HCT116 (cell line): ENCODE measurements around the gene PPY. TPM values are rescaled to one million over a fixed set of nuclear protein-coding genes. Genes with fewer than 3 reads are reported as not detected.

Source experiments
- ATAC-seq: fragments of 200-7000 bp; cut with Tn5 transposase; 2 replicates; pipeline ENCODE4 v1.9.1; 2020; ENCODE audit warnings: mild to moderate bottlenecking, moderate library complexity
- BruUV-seq: library from RNA; stranded (reverse); fragments of 400-500 nt; replicated peaks from 2 replicates; lab custom pipeline; 2021; lab: Mats Ljungman, UMichigan
- CTCF ChIA-PET: fragments of 300-600 bp; sonication (Branson Sonifier 250); formaldehyde crosslinking; loops from one replicate; lab custom pipeline; 2021; ENCODE audit warnings: antibody characterized with exemption; lab: Charles Lee
- POLR2A ChIA-PET: fragments of 300-600, 350-600 bp; sonication (Branson Sonifier 250); formaldehyde crosslinking; loops from one replicate; lab custom pipeline; 2021; ENCODE audit warnings: antibody characterized with exemption; lab: Charles Lee
- RAD21 ChIA-PET, 2 experiments: fragments of 300-600 bp; sonication (Branson Sonifier 250); formaldehyde crosslinking; loops; one replicate each; lab custom pipeline; 2023; ENCODE audit warnings: low total read pairs in 2 of 2; ENCODE audit not compliant: uncharacterized antibody in 2 of 2, unreplicated experiment in 2 of 2, low non-redundant PET in 1 of 2; lab: Charles Lee
- DNase-seq: peaks from one replicate; pipeline ENCODE4 v3.0.0-alpha.2; 2010; ENCODE audit warnings: low read depth, low spot score
- H2AFZ ChIP-seq: fragments of 200-600 bp; shearing (Covaris generic), sonication (generic); 2 replicates; pipeline ENCODE4 v1.6.1; 2017; ENCODE audit warnings: low read depth, mixed run types, mixed read lengths, antibody characterized with exemption, low read length; ENCODE audit not compliant: poor library complexity, severe bottlenecking
- H3K27ac ChIP-seq: 2 replicates; pipeline ENCODE4 v1.5.1; 2012; ENCODE audit warnings: low read depth, low read length
- H3K27me3 ChIP-seq: fragments of 200-600 bp; sonication (generic); 2 replicates; pipeline ENCODE4 v1.6.1; 2016; ENCODE audit warnings: mixed run types, low read length, mixed read lengths; ENCODE audit not compliant: insufficient read depth
- H3K36me3 ChIP-seq, 2 experiments: fragments of 200-500 bp in 1 of 2; fragments of 200-600 bp in 1 of 2; sonication (Bioruptor generic) in 1 of 2; sonication (generic) in 1 of 2; 2 replicates each; pipeline versions ENCODE4 v1.5.1 to v1.6.1; 2014 to 2016; ENCODE audit warnings: low read length in 2 of 2, inconsistent platforms in 1 of 2, mixed read lengths in 1 of 2, mixed run types in 1 of 2; ENCODE audit not compliant: insufficient read depth in 2 of 2, control insufficient read depth in 1 of 2
- H3K4me1 ChIP-seq, 2 experiments: fragments of 200-600 bp in 1 of 2; sonication (generic) in 1 of 2; 2 replicates each; pipeline versions ENCODE4 v1.5.1 to v1.6.1; 2012 to 2017; ENCODE audit warnings: low read length in 2 of 2, inconsistent platforms in 1 of 2, mild to moderate bottlenecking in 1 of 2, mixed read lengths in 1 of 2, mixed run types in 1 of 2, moderate library complexity in 1 of 2; ENCODE audit not compliant: insufficient read depth in 2 of 2, control insufficient read depth in 1 of 2
- H3K4me2 ChIP-seq: fragments of 200-600 bp; sonication (generic); 2 replicates; pipeline ENCODE4 v1.6.1; 2017; ENCODE audit warnings: mixed run types, low read length, mixed read lengths
- H3K4me3 ChIP-seq, 2 experiments: fragments of 200-600 bp in 1 of 2; sonication (generic) in 1 of 2; replicated peaks in 1 of 2; 2 replicates each; pipeline ENCODE4 v1.5.1; 2011 to 2016; ENCODE audit warnings: low read length in 2 of 2, control low read depth in 1 of 2, low read depth in 1 of 2, mild to moderate bottlenecking in 1 of 2, mixed read lengths in 1 of 2, mixed run types in 1 of 2
- H3K79me2 ChIP-seq: fragments of 200-600 bp; sonication (generic); 2 replicates; pipeline ENCODE4 v1.6.1; 2017; ENCODE audit warnings: mild to moderate bottlenecking, mixed run types, low read length, moderate library complexity, mixed read lengths; ENCODE audit not compliant: insufficient read depth
- H3K9ac ChIP-seq: fragments of 200-600 bp; sonication (generic); 2 replicates; pipeline ENCODE4 v1.6.1; 2016; ENCODE audit warnings: low read length, mixed read lengths
- H3K9me2 ChIP-seq: fragments of 200-600 bp; sonication (generic), shearing (Covaris generic); 2 replicates; pipeline ENCODE4 v1.6.1; 2017; ENCODE audit warnings: mixed run types, mild to moderate bottlenecking, moderate library complexity; ENCODE audit not compliant: insufficient read depth
- H3K9me3 ChIP-seq, 2 experiments: fragments of 200-500 bp in 1 of 2; fragments of 200-600 bp in 1 of 2; sonication (Bioruptor generic) in 1 of 2; sonication (generic) in 1 of 2; 2 replicates each; pipeline ENCODE4 v1.6.1; 2014 to 2017; ENCODE audit warnings: low read length in 2 of 2, mixed read lengths in 2 of 2, inconsistent platforms in 1 of 2, low read depth in 1 of 2, mild to moderate bottlenecking in 1 of 2, mixed run types in 1 of 2, moderate library complexity in 1 of 2; ENCODE audit not compliant: control insufficient read depth in 1 of 2, insufficient read depth in 1 of 2
- H4K20me1 ChIP-seq: fragments of 200-600 bp; sonication (generic), shearing (Covaris generic); 2 replicates; pipeline ENCODE4 v1.6.1; 2017; ENCODE audit warnings: mixed run types, mild to moderate bottlenecking, moderate library complexity; ENCODE audit not compliant: insufficient read depth
- CBX3 ChIP-seq: IDR thresholded peaks from 2 replicates; pipeline ENCODE4 v1.6.1; 2012; ENCODE audit warnings: low read depth
- CEBPB ChIP-seq: IDR thresholded peaks from 2 replicates; pipeline ENCODE4 v1.6.1; 2012; ENCODE audit warnings: low read depth
- EGR1 ChIP-seq: IDR thresholded peaks from 2 replicates; pipeline ENCODE4 v1.6.1; 2012; ENCODE audit warnings: low read depth
- ELF1 ChIP-seq: IDR thresholded peaks from 2 replicates; pipeline ENCODE4 v1.6.1; 2012; ENCODE audit warnings: low read depth, borderline replicate concordance
- EZH2 ChIP-seq: fragments of 200-600 bp; sonication (generic); IDR thresholded peaks from 2 replicates; pipeline ENCODE4 v1.6.1; 2017; ENCODE audit warnings: antibody characterized with exemption, mixed run types
- EZH2phosphoT487 ChIP-seq: fragments of 200-600 bp; IDR thresholded peaks from 2 replicates; pipeline ENCODE4 v1.6.1; 2018; ENCODE audit warnings: antibody characterized with exemption, borderline replicate concordance
- FOSL1 ChIP-seq: IDR thresholded peaks from 2 replicates; pipeline ENCODE4 v1.6.1; 2012; ENCODE audit warnings: low read depth
- JUND ChIP-seq: IDR thresholded peaks from 2 replicates; pipeline ENCODE4 v1.6.1; 2012
- POLR2A ChIP-seq: IDR thresholded peaks from 2 replicates; pipeline ENCODE4 v1.7.0; 2011; ENCODE audit warnings: borderline replicate concordance; ENCODE audit not compliant: insufficient read depth, insufficient read length; ENCODE audit errors: extremely low read depth
- POLR2AphosphoS5 ChIP-seq: IDR thresholded peaks from 2 replicates; pipeline ENCODE4 v1.6.1; 2011; ENCODE audit warnings: mild to moderate bottlenecking, low read depth, low read length, moderate library complexity
- RAD21 ChIP-seq: IDR thresholded peaks from 2 replicates; pipeline ENCODE4 v1.6.1; 2012; ENCODE audit warnings: low read depth, mild to moderate bottlenecking
- SIN3A ChIP-seq: IDR thresholded peaks from 2 replicates; pipeline ENCODE4 v1.6.1; 2012; ENCODE audit warnings: low read depth
- SP1 ChIP-seq: IDR thresholded peaks from 2 replicates; pipeline ENCODE4 v1.6.1; 2012; ENCODE audit warnings: low read depth
- SRF ChIP-seq: IDR thresholded peaks from 2 replicates; pipeline ENCODE4 v1.6.1; 2012; ENCODE audit warnings: low read depth
- TCF7L2 ChIP-seq: IDR thresholded peaks from 2 replicates; pipeline ENCODE4 v1.7.0; 2011; ENCODE audit warnings: borderline replicate concordance, inconsistent platforms; ENCODE audit not compliant: insufficient read depth, insufficient read length; ENCODE audit errors: extremely low read depth
- ZFX ChIP-seq: fragments of 450-650 bp; IDR thresholded peaks from 2 replicates; pipeline ENCODE4 v1.6.1; 2017
- ZNF274 ChIP-seq: fragments of 200-500 bp; sonication (Bioruptor generic); IDR thresholded peaks from 2 replicates; pipeline ENCODE4 v1.6.1; 2014; ENCODE audit warnings: mild to moderate bottlenecking, low read depth, low read length, inconsistent platforms
- intact Hi-C: fragments of 100-400 bp; cut with micrococcal nuclease; formaldehyde crosslinking; loops from 2 replicates; pipeline ENCODE4 v1.10.0; 2022
- total RNA-seq: library from RNA; stranded (reverse); gene quantifications from one replicate; pipeline ENCODE4 v1.2.1, GENCODE V29; 2021; ENCODE audit not compliant: unreplicated experiment
- TF ChIP-seq, protein P1 (sequence below): IDR thresholded peaks from 2 replicates; pipeline ENCODE4 v1.6.1; 2012
- TF ChIP-seq, protein P2 (sequence below): IDR thresholded peaks from 2 replicates; pipeline ENCODE4 v1.6.1; 2012
- TF ChIP-seq, protein P3 (sequence below): IDR thresholded peaks from 2 replicates; pipeline ENCODE4 v1.6.1; 2011; ENCODE audit warnings: mild to moderate bottlenecking, low read length, moderate library complexity; ENCODE audit not compliant: insufficient replicate concordance; ENCODE audit errors: extremely low read depth

The PPY gene
- total RNA-seq, 1 experiment from 2014 or later: not detected

DNA sequence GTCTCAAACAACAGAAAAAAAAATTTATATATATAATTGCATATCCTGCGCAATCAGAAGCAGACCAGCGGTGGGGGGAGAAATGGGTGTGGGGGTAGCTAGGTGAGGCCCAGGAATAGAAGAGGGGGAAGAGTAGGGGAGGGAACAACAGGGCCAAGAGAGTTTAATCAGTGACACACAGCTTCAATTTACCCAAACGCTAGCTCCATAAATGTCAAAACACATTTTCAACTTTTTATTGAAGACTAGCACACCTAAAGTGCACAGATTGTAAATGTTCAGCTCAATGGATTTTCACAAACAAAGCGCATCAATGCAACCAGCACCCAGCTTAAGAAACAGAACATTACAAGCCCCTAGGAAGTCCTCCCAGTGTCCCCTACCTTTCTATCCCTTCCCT, 37.4 kb upstream of the PPY start:
- CTCF ChIA-PET: no interaction called here
- POLR2A ChIA-PET: interaction anchor here (0.6 kb wide), 1 partner anchor 120 kb away, joined by 3 read pairs; no protein-coding TSS in a partner anchor
- Histone ChIP-seq H3K79me2 (no peaks in the 10 kb centered on the region), H3K9me2 (no peaks in the 10 kb centered on the region), H3K4me3 (no peak overlapping the region), H3K27me3 (no peaks in the 10 kb centered on the region), H4K20me1 (no peaks in the 10 kb centered on the region), H3K36me3 (no peaks in the 10 kb centered on the region), H3K27ac (no peak overlapping the region), H3K4me1 (no peaks in the 10 kb centered on the region), H2AFZ (no peak overlapping the region), H3K9ac (no peak overlapping the region), H3K4me2 (no peak overlapping the region), H3K9me3 (no peaks in the 10 kb centered on the region)
- TF ChIP-seq ELF1 (no peak), SIN3A (no peak), CEBPB (no peak), FOSL1 (no peak), SP1 (no peak), CBX3 (no peak), EZH2 (no peak), EZH2phosphoT487 (no peak), JUND (no peak)
- TF ChIP-seq, protein P1, sequence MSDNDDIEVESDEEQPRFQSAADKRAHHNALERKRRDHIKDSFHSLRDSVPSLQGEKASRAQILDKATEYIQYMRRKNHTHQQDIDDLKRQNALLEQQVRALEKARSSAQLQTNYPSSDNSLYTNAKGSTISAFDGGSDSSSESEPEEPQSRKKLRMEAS: no peak
- ATAC-seq (no peak), DNase-seq (no peak)
- RAD21 ChIA-PET: no interaction called here
- no TSS peak for BruUV-seq
- intact Hi-C loops: no loop called here

DNA sequence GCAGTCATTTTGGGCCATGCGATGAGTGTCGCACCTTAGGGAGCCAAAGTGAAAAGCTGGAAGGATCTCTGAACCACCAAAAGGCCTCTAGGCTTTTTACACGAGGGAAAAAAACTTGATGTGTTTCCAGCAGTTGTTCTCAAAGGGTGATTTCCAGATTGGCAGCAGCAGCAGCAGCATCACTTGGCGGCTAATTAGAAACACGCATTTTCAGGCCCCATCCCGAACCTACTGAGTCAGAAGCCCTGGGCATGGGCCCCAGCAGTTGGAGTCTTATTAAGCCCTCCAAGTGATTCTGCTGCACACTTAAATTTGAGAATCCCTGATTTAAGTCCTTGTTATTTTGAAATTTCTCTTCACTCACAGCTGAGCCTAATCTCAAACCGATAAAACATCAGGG, 36.7 kb upstream of the PPY start:
- DNase-seq (no peak), ATAC-seq (no peak)
- CTCF ChIA-PET: no interaction called here
- no peak overlapping the region for H3K9ac ChIP-seq
- intact Hi-C loops: no loop called here
- no peaks in the 10 kb centered on the region for H3K79me2 ChIP-seq
- no TSS peak for BruUV-seq
- H3K4me3 ChIP-seq: no peak overlapping the region
- no peak overlapping the region for H3K4me2 ChIP-seq
- H3K9me2 ChIP-seq: no peaks in the 10 kb centered on the region
- no peaks in the 10 kb centered on the region for H3K4me1 ChIP-seq
- RAD21 ChIA-PET: no interaction called here
- H3K27me3 ChIP-seq: no peaks in the 10 kb centered on the region
- TF ChIP-seq ZFX (no peak), EGR1 (no peak), ELF1 (no peak), EZH2 (no peak), ZNF274 (no peak), TCF7L2 (no peak), SIN3A (no peak), POLR2A (no peak), POLR2AphosphoS5 (no peak), RAD21 (no peak), SRF (no peak), JUND (no peak), CBX3 (no peak)
- TF ChIP-seq, protein P2, sequence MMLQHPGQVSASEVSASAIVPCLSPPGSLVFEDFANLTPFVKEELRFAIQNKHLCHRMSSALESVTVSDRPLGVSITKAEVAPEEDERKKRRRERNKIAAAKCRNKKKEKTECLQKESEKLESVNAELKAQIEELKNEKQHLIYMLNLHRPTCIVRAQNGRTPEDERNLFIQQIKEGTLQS: no peak
- TF ChIP-seq, protein P1: no peak
- TF ChIP-seq, protein P3, sequence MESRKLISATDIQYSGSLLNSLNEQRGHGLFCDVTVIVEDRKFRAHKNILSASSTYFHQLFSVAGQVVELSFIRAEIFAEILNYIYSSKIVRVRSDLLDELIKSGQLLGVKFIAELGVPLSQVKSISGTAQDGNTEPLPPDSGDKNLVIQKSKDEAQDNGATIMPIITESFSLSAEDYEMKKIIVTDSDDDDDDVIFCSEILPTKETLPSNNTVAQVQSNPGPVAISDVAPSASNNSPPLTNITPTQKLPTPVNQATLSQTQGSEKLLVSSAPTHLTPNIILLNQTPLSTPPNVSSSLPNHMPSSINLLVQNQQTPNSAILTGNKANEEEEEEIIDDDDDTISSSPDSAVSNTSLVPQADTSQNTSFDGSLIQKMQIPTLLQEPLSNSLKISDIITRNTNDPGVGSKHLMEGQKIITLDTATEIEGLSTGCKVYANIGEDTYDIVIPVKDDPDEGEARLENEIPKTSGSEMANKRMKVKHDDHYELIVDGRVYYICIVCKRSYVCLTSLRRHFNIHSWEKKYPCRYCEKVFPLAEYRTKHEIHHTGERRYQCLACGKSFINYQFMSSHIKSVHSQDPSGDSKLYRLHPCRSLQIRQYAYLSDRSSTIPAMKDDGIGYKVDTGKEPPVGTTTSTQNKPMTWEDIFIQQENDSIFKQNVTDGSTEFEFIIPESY: no peak
- no peaks in the 10 kb centered on the region for H3K9me3 ChIP-seq
- H4K20me1 ChIP-seq: no peaks in the 10 kb centered on the region
- H2AFZ ChIP-seq: no peak overlapping the region
- no peaks in the 10 kb centered on the region for H3K36me3 ChIP-seq
- no peak overlapping the region for H3K27ac ChIP-seq
- POLR2A ChIA-PET: no interaction called here
